Effector memory CD8-positive, alpha-beta T cell (primary cell): ENCODE data around the gene CAD.
"Not testable (repeated sequence)": the region's sequence is repeated elsewhere in the genome, so short reads cannot be mapped to it uniquely, and the experiment has no call there.

Experiments used
- ATAC-seq: fragments of 150-1000 bp; cut with Tn5 transposase; replicated peaks from 2 replicates; pipeline ENCODE4 v1.10.0; 2021; ENCODE audit warnings: mild to moderate bottlenecking, moderate library complexity
- DNase-seq, 3 experiments: peaks; one replicate each; pipeline ENCODE4 v3.0.0; 2021
- H3K27ac Mint-ChIP-seq, 2 donors: one replicate each; pipeline ENCODE4 v1.8.0; 2022; ENCODE audit warnings: mild to moderate bottlenecking in 2 of 2, mixed read lengths in 2 of 2, moderate library complexity in 2 of 2
- H3K27me3 Mint-ChIP-seq, 2 donors: one replicate each; pipeline ENCODE4 v1.8.0; 2022; ENCODE audit warnings: mixed read lengths in 2 of 2
- H3K36me3 Mint-ChIP-seq: one replicate; pipeline ENCODE4 v1.8.0; 2022; ENCODE audit warnings: mild to moderate bottlenecking, moderate library complexity, mixed read lengths; ENCODE audit not compliant: insufficient read depth
- H3K4me1 Mint-ChIP-seq, 2 donors: one replicate each; pipeline ENCODE4 v1.8.0; 2022; ENCODE audit warnings: low read depth in 2 of 2, mixed read lengths in 2 of 2
- H3K4me3 Mint-ChIP-seq, 2 donors: one replicate each; pipeline ENCODE4 v1.8.0; 2022; ENCODE audit warnings: mild to moderate bottlenecking in 2 of 2, mixed read lengths in 2 of 2, moderate library complexity in 2 of 2
- H3K9me3 Mint-ChIP-seq, 2 donors: one replicate each; pipeline ENCODE4 v1.8.0; 2022; ENCODE audit warnings: mixed read lengths in 2 of 2
- total RNA-seq, 9 experiments: gene quantifications; one replicate each; lab custom pipeline; 2026; lab: John Stamatoyannopoulos, UW

Gene CAD
- total RNA-seq, result 61.4 to 306 (median 133) reads per million in 9 experiments

DNA sequence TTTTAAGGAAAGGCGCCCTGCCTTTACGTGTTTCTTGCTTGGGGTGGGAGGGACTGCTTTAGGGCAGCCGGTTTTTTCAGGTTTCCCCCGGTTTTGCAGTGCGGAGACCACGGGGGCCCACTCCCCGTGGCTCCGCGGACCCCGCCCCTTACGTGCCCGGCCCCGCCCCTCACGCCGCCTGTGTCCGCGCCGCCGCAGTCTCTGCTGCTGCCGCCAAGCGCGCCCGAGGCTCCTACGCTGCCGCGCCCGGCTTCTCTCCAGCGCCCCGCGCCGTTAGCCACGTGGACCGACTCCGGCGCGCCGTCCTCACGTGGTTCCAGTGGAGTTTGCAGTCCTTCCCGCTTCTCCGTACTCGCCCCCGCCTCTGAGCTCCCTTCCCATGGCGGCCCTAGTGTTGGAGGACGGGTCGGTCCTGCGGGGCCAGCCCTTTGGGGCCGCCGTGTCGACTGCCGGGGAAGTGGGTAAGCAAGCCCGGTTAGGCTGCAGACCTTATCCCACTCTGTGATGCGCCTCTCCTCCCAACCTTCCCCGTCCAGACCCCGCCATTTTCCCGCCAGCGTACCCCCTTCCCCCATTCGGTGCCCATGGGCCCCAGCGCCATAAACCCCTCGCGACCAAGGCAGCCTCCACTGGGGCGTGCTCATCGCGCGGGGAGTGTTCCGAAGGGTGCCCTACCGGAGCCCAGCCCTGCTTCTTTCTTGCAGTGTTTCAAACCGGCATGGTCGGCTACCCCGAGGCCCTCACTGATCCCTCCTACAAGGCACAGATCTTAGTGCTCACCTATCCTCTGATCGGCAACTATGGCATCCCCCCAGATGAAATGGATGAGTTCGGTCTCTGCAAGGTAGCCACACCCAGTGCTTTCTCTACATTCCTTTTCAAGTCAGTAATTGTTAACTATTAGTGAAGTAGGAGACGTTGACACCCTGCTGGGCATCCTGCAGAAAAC, at the start of gene CAD:
Gene CAD (plus strand): TSS at position 197 of the 949 bp plus-strand sequence. CDS start 183 bp downstream, at position 380.
- H3K4me1 Mint-ChIP-seq, result peaks cover 28 to 40% of the 10 kb centered on the region in 2 donors
- no peaks in the 10 kb centered on the region for H3K27me3 Mint-ChIP-seq
- peaks cover 32% of the 10 kb centered on the region for H3K36me3 Mint-ChIP-seq
- DNase-seq (peak; percentile 71 to 78 (median 75)), ATAC-seq (peak; percentile 77)
- H3K9me3 Mint-ChIP-seq, result no peaks in the 10 kb centered on the region
- peak within 1 kb of the TSS; percentile 96 to 99 for H3K4me3 Mint-ChIP-seq
- H3K27ac Mint-ChIP-seq, result peak within 1 kb of the TSS; percentile 89 to 94

DNA sequence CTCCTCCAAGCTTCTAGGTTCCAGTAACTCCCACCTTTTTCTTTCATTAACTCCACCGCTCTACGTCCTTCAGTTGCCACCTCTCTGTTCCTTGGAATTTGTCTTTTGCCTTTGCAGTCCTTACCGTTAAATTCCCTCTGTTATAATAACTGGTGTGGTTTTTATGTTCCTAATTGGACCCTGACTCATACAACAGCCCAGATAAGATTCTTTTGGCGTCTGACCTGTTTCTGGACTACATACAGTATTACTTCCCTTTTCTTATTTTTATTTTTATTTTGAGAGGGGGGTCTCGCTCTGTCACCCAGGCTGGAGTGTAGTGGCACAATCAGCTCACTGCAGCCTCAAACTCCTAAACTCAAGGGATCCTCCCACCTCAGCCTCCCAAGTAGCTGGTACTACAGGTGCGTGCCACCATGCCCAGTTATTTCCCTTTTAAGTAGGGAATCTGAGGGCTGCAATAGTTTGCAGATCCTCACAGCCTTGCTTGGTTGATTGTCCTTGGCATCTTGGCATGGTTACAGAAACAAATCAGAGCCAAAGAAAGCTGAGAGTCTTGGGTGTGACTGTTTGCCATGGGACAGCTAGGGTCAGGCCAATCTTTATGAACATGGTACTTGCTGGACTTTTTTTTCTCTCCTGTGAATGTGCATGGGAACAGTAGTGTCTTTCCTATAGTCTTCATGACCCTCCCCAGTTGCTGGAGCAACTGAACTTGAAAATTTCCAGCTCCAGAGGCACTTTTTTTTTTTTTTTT, 46.4 kb upstream of the CAD start:
- ATAC-seq, result no peak
- DNase-seq, result no peak
- no peak overlapping the region for H3K27ac Mint-ChIP-seq
- peaks cover 0 to 4% of the 10 kb centered on the region in 2 donors for H3K4me1 Mint-ChIP-seq
- peak overlapping the region in 1 of 2 donors; percentile 20 for H3K4me3 Mint-ChIP-seq
- H3K27me3 Mint-ChIP-seq, result peaks cover 9 to 11% of the 10 kb centered on the region in 2 donors
- peaks cover 5% of the 10 kb centered on the region for H3K36me3 Mint-ChIP-seq
- no peaks in the 10 kb centered on the region for H3K9me3 Mint-ChIP-seq

DNA sequence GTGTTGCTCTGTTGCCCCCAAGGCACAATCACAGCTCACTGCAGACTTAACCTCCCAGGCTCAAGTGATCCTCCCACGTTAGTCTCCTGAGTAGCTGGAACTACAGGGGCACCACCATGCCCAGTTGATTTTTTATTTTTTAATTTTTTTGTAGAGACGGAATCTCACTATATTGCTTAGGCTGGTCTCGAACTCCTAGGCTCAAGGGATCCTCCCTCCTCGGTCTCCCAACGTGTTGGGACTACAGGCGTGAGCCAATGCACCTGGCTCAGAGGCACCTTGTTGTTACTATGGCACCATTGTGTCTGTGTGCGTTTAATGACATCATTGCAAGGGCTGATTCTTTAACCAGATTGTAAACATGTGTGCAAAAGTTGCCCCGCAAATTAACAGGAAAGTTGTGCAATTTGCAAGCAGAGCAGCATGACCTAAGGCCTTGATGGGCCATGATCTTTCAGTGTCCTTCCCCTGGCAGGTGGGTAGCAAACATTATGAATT, 45.8 kb upstream of the CAD start:
- Mint-ChIP-seq H3K36me3 (peaks cover 5% of the 10 kb centered on the region), H3K27ac (no peak overlapping the region), H3K4me3 (no peak overlapping the region), H3K4me1 (peaks cover 0 to 4% of the 10 kb centered on the region in 2 donors), H3K9me3 (no peaks in the 10 kb centered on the region), H3K27me3 (peaks cover 9 to 11% of the 10 kb centered on the region in 2 donors)
- DNase-seq (no peak), ATAC-seq (no peak)

DNA sequence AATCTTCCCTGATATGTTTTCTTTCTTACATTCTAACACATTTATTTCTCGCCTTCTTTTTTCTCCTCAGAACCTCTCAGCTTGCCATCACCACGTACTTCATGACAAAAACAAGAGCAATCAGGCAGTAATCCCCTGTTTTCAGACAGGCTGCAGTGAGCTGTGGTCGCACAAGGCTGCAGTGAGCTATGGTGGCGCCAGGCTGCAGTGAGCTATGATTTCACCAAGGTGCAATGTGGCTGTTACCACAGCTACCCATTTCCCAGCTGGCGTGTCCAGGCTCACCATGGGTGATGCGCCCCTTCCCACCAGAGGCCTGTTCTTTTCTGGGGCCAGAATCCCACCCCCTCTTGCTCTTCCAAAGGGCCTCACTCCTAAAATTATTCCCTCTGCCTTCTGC, 42.5 kb upstream of the CAD start:
- DNase-seq (no peak), ATAC-seq (no peak)
- no peak overlapping the region for H3K4me3 Mint-ChIP-seq
- peaks cover 5% of the 10 kb centered on the region for H3K36me3 Mint-ChIP-seq
- H3K27ac Mint-ChIP-seq, result no peak overlapping the region
- H3K9me3 Mint-ChIP-seq, result no peaks in the 10 kb centered on the region
- H3K27me3 Mint-ChIP-seq, result peaks cover 15 to 25% of the 10 kb centered on the region in 2 donors
- peaks cover 0 to 4% of the 10 kb centered on the region in 2 donors for H3K4me1 Mint-ChIP-seq

DNA sequence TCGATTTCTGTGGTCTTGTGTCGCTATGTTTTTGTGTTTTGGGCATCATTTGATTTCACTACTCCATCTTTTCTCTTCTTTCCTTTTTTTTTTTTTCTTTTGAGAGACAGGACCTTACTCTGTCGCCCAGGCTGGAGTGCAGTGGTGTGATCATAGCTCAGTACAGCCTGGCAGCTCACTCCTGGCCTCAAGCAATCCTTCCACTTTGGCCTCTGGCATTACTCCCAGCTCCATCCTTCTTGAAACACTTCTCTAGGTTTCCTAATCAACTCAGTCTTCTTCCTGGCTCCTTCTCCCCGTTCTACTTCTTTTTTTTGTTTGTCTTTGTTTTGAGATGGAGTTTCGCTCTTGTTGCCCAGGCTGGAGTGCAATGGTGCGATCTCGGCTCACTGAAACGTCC, 41.8 kb upstream of the CAD start:
- DNase-seq (no peak), ATAC-seq (no peak)
- Mint-ChIP-seq H3K4me1 (peaks cover 0 to 4% of the 10 kb centered on the region in 2 donors), H3K36me3 (peaks cover 5% of the 10 kb centered on the region), H3K27ac (no peak overlapping the region), H3K4me3 (no peak overlapping the region), H3K9me3 (no peaks in the 10 kb centered on the region), H3K27me3 (peaks cover 20 to 30% of the 10 kb centered on the region in 2 donors)

DNA sequence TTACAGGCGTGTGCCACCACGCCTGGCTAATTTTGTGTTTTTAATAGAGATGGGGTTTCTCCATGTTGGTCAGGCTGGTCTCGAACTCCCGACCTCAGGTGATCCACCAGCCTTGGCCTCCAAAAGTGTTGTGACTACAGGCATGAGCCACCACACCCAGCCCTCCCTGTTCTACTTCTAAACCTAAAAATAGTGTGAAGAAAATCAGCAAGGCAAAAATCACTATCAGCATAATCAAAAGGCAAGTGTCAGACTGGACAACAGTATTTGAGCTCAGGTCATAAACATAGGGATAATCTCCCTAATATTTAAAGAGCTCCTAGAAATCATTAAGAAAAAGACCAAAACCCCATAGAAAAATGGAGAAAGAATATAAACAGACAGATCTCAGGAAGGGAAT, 41.4 kb upstream of the CAD start:
- ATAC-seq, H3K9me3 Mint-ChIP-seq, H3K36me3 Mint-ChIP-seq, H3K4me3 Mint-ChIP-seq, DNase-seq, H3K27ac Mint-ChIP-seq, H3K4me1 Mint-ChIP-seq: not testable (repeated sequence)
- H3K27me3 Mint-ChIP-seq, result peaks cover 20 to 29% of the 10 kb centered on the region in 2 donors

DNA sequence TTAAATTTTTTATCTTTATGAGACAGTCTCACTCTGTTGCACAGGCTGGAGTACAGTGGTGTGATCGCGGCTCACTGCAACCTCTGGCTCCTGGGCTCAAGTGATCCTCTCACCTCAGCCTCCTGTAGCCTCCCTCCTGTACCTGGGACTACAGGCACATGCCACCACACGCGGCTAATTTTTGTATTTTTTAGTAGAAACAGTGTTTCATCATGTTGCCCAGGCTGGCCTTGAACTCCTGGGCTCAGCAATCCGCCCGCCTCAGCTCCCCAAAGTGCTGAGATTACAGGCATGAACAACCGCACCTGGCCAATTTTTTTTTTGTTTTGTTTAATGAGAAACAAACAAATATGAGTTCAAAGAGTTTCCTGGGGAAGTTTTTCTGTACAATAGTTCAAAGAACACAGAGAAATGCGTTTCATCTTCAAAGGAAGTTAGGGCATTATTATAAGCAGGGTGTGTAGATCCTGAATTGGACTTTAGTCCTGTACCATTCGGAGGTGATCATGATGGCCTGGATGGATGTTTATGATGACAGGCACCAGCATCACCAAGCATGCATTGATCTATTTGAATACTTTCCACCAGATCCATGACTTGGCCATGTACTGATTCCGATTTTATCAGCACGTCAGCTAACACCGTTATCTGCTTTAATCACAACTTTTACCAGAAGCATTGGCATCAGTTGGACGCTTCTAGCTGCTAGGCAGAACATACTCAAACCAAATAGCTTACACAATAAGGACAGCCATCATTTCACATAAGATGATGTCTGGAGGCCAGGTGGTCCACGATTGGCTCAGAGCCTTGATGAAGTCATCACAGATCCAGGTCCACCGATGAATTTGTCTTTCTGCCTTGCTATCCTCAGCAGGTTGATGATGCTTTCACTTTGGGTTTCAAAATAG, 39.5 kb upstream of the CAD start:
- DNase-seq (no peak), ATAC-seq (no peak)
- Mint-ChIP-seq H3K9me3 (no peaks in the 10 kb centered on the region), H3K27ac (no peak overlapping the region), H3K36me3 (no peaks in the 10 kb centered on the region), H3K4me1 (no peaks in the 10 kb centered on the region), H3K27me3 (peaks cover 36 to 43% of the 10 kb centered on the region in 2 donors), H3K4me3 (no peak overlapping the region)

DNA sequence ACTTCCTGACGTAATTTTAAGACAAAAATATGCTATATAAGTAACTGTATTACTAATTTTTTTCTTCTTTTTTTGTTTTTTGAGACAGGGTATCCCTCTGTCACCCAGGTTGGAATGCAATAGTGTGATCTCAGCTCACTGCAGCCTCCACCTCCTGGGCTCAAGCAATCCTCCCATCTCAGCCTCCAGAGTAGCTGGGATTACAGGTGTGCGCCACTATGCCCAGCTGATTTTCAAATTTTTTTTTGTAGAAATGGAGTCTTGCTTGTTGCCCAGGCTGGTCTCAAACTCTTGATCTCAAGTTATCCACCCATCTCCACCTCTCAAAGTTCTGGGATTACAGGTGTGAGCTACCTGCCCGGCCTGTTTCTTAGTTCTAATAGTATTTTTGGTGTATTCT, 38.7 kb upstream of the CAD start:
- Mint-ChIP-seq H3K9me3 (no peaks in the 10 kb centered on the region), H3K4me3 (no peak overlapping the region), H3K36me3 (no peaks in the 10 kb centered on the region), H3K27me3 (peaks cover 42 to 45% of the 10 kb centered on the region in 2 donors), H3K27ac (no peak overlapping the region), H3K4me1 (no peaks in the 10 kb centered on the region)
- DNase-seq (no peak), ATAC-seq (no peak)

DNA sequence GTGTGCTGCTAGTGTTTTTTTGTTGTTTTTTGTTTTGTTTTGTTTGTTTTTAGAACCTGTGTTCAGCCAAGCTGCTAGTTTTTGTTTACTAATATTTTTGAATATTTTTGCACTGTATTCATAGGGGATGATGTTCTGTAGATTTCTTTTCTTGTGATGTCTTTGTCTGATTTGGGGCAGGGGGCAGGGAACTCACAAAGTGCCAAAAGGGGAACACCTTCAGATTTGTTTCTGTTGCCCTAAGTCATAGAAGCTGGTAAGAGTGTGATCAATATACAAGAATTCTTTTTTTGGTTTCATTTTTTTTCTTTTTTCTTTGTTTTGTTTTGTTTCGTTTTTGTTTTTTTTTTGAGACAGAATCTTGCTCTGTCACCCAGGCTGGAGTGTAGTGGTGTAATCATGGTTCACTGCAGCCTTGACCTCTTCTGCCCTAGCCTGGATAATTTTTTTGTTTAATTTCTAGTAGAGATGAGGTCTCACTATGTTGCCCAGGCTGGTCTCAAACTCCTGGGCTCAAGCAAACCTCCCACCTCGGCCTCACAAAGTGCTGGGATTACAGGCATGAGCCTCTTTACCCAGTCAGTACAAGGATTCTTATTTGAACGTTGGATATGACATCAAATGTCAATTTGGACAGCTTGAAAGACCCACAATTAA, 37.7 kb upstream of the CAD start:
- no peak overlapping the region for H3K4me3 Mint-ChIP-seq
- H3K36me3 Mint-ChIP-seq, result no peaks in the 10 kb centered on the region
- H3K27me3 Mint-ChIP-seq, result peaks cover 52 to 55% of the 10 kb centered on the region in 2 donors
- ATAC-seq (no peak), DNase-seq (no peak)
- H3K4me1 Mint-ChIP-seq, result no peaks in the 10 kb centered on the region
- H3K9me3 Mint-ChIP-seq, result no peaks in the 10 kb centered on the region
- no peak overlapping the region for H3K27ac Mint-ChIP-seq

DNA sequence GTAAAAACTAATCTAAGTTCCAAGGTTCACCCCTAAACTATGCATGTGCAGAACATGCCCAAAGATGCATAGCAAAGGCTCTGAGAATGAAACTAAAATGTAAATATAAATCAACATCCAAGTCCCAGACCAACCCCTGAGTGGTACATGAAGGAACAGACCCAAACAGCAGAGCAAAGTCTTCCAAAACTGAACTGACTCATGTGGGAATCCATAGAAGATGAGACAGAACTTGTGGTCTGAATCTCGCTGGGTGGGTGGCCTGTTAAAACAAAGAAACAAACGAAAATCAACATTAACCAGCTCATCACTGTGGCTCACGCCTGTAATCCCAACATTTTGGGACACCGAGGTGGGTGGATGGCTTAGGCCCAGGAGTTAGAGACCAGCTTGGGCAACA, 34.8 kb upstream of the CAD start:
- Mint-ChIP-seq H3K36me3 (no peaks in the 10 kb centered on the region), H3K4me3 (no peak overlapping the region)
- ATAC-seq, result no peak

DNA sequence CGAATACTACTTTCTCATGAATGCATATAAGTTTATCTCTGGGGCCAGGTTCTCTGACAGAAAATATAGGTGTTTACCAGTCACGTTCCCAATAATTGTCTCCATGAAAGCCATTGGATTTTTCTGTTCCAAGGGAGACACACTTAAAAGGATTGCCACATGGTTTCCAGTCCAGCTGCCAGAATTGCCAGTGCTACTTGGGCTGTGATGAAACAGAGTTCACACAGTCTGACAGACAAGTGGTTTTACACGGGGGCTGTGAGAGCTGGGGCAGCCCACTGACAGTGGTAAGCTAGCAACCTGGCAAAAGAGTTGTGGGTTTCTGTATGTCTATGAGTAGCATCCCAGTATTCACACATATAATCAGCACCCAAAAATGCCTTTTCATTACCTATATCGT, 33.1 kb upstream of the CAD start:
- H3K36me3 Mint-ChIP-seq, result no peaks in the 10 kb centered on the region
- no peaks in the 10 kb centered on the region for H3K9me3 Mint-ChIP-seq
- ATAC-seq, result no peak
- peaks cover 49 to 60% of the 10 kb centered on the region in 2 donors for H3K27me3 Mint-ChIP-seq
- no peak overlapping the region for H3K4me3 Mint-ChIP-seq
- peak overlapping the region in 1 of 2 donors; percentile 49 for H3K27ac Mint-ChIP-seq
- no peak for DNase-seq
- no peaks in the 10 kb centered on the region for H3K4me1 Mint-ChIP-seq

More for the DNA sequence above, 34.8 kb upstream of the CAD start:
- Mint-ChIP-seq H3K4me1 (no peaks in the 10 kb centered on the region), H3K9me3 (no peaks in the 10 kb centered on the region), H3K27me3 (peaks cover 58 to 62% of the 10 kb centered on the region in 2 donors), H3K27ac (no peak overlapping the region)
- DNase-seq, result no peak

DNA sequence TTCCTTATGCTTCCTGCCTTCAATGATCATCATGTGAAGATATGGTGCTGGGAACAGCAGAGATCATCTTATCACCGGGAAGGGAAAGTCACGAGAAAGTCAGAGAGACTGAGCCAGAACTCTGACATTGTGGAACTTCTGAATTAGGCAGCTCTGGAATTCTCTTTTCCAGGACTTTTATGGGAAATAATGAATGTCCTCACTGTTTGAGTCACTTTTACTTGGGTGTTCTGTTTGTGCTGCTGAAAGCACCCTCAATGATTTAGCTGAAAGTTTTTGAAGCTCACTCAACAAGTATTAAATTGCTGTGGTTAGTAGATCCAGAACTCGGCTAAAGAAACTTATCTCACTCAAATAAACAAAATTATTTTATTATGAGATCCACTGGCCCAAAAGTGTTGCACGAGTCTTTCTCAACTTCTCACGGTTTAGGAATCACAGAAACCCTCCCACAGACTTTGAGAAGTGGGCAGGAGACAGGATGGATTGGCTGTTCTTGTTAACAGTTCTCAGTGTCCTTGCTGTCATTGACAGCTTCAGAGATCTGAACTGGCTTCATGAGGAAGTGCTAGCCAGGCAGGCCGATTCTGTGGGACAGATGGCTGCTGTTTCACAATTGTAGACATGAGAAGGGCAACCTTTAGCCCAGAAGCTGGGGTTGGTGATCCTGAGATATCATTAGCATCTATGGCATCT, 31.7 kb upstream of the CAD start:
- ATAC-seq (no peak), DNase-seq (no peak)
- Mint-ChIP-seq H3K4me1 (no peaks in the 10 kb centered on the region), H3K27me3 (peaks cover 37 to 47% of the 10 kb centered on the region in 2 donors), H3K9me3 (no peaks in the 10 kb centered on the region), H3K36me3 (no peaks in the 10 kb centered on the region), H3K4me3 (no peak overlapping the region), H3K27ac (no peak overlapping the region)
